ENCODE data around the gene EGFL7. TPM values are rescaled to one million over a fixed set of nuclear protein-coding genes. Genes with fewer than 3 reads are reported as not detected.

Gene EGFL7
- total RNA-seq, 1 donor from 2014 or later: 0.80 TPM

- intact Hi-C loops (cut with micrococcal nuclease): no loop called here
These were observed 18.9 kb upstream of the EGFL7 start for GRCh38 chr9:136643596-136644342.

GRCh38 chr9:136644343-136644592 lies 18.4 kb upstream of the EGFL7 start:
- intact Hi-C loops (cut with micrococcal nuclease): no loop called here

GRCh38 chr9:136644593-136645351 lies 17.9 kb upstream of the EGFL7 start:
- intact Hi-C loops (cut with micrococcal nuclease): no loop called here

- intact Hi-C loops (cut with micrococcal nuclease): no loop called here
These were observed 17.3 kb upstream of the EGFL7 start for GRCh38 chr9:136645352-136645902.

- intact Hi-C loops (cut with micrococcal nuclease): no loop called here
These were observed 16.6 kb upstream of the EGFL7 start for GRCh38 chr9:136645903-136646754.

GRCh38 chr9:136646827-136647711 lies 15.6 kb upstream of the EGFL7 start:
- intact Hi-C loops (cut with micrococcal nuclease): no loop called here

- intact Hi-C loops (cut with micrococcal nuclease): no loop called here
These were observed 14.0 kb upstream of the EGFL7 start for GRCh38 chr9:136648751-136649150.

- intact Hi-C loops (cut with micrococcal nuclease): no loop called here
These were observed 12.7 kb upstream of the EGFL7 start for GRCh38 chr9:136650021-136650420.

GRCh38 chr9:136650648-136651047 lies 12.1 kb upstream of the EGFL7 start:
- intact Hi-C loops (cut with micrococcal nuclease): no loop called here

- intact Hi-C loops (cut with micrococcal nuclease): no loop called here
These were observed 10.9 kb upstream of the EGFL7 start for GRCh38 chr9:136651860-136652259.

GRCh38 chr9:136653323-136654079 lies 9.2 kb upstream of the EGFL7 start:
- intact Hi-C loops (cut with micrococcal nuclease): no loop called here

- intact Hi-C loops (cut with micrococcal nuclease): no loop called here
These were observed 7.7 kb upstream of the EGFL7 start for GRCh38 chr9:136654820-136655535.

- intact Hi-C loops (cut with micrococcal nuclease): no loop called here
These were observed 7.1 kb upstream of the EGFL7 start for GRCh38 chr9:136655536-136656182.

GRCh38 chr9:136656183-136656738 lies 6.5 kb upstream of the EGFL7 start:
- intact Hi-C loops (cut with micrococcal nuclease): no loop called here

GRCh38 chr9:136656795-136657611 lies 5.7 kb upstream of the EGFL7 start:
- intact Hi-C loops (cut with micrococcal nuclease): no loop called here

GRCh38 chr9:136657974-136658848 lies 4.5 kb upstream of the EGFL7 start:
- intact Hi-C loops (cut with micrococcal nuclease): no loop called here
